Stimulated activated CD8-positive, alpha-beta memory T cell treated with anti-CD3 and anti-CD28 coated beads, Interleukin-15, amount 100 ng/mL, for 1 hour (primary cell): Measurements from ENCODE around the gene C18orf32.
"Not testable (repeated sequence)": the region's sequence is repeated elsewhere in the genome, so short reads cannot be mapped to it uniquely, and the experiment has no call there.

Experiments used
- DNase-seq: peaks from one replicate; pipeline ENCODE4 v3.0.0-alpha.2; 2020; ENCODE audit warnings: low read depth

Gene C18orf32

DNA sequence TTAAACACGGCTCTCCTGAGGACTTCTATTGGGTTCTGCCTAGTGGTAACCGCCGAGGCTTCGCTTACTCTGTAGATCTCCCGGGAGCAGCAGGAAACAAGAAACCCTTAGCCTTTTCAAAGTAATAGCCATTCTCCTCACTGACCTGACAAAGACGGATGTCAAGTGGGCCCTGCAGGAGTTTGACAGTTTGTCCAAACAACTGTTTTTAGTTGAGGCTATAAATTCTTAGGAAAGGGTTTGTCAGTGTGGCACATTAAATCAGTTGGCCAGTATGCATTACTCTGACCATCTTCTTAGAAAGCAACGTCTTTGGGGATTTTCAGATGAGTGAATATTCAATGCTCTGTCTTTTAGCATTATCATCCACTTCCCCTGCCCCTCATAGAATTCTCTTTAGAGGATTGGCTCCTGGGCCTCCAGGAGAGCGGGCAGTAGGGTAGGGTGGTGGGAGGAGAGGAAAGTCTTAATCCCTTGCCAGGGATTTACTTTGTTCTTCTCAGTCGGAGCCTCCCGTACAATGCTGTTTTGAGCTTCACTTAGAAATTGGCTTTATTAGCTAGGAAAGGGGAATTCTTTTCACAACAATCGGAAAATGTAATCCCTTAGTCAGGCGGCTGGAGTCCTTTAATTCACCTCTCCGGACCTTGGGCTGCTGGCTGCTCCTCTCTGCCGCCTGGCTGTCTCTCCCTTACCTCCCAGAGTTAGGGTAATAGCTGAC is 13.3 kb upstream of the C18orf32 start:
- DNase-seq: no peak

DNA sequence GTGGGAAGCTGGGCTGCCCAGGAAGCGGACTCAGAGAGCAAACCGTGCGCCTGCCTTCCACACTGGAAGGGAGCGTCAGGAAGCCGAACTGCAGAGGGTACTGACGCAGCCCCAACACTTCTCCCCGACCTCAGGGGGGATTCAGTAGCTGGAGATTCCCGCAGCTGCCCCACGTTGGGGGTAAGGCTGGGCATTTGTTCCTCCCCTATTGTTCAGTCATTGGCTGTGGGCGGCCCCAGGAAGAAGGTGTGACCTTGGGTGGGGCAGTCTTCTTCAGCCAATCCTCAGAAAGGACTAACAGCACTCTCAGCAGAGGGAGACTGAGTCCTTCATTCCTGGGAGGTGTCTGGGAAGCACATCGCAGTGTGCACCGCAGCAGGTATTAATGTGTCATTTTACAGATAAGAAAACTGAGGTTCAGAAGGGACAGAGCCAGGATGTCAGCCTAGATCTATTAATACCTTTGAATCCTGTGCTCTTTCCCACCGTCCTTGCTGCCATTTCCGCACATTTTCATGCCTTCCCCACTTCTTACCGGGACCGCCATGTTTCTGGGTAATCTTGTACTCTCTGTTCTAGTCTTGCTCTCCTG is 12.1 kb upstream of the C18orf32 start:
- no peak for DNase-seq

DNA sequence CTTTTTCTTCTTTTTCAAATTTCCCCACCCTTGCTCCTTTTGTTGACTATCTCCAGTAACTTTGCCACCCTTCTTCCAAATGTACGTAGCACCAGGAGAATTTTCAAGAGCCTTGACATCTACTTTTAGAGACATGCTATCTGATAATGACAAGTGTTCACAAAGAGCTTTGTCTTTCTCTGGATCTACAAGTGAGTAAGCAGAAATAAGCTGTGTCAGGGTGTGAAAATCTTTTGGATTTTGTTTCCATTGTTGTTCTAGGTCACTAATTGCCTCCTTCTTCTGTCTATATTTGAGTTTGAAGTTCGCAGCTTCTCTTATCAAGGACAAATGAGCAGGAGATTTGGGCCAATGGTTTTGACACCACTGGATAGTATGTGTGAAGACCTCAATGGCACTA is 8.4 kb upstream of the C18orf32 start:
- no peak for DNase-seq

DNA sequence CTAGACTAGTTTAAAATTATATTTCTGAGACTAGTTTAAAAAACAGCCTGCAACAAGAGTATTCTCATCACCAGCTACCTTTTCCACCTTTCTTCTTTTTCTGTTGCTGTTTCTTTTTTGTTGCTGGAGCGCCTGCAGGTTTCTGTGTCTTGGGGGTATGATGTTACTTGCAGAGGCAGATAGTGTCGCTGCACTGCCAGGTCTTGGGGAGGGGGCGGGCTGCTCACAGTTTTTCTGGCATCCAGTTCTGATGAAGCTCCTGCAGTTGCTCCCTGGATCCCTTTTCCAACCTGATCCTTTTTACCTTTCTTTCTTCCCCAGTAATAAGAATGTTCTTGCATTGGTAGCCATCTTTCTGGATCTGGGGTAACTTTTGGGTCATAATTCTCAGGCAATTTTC is 8.0 kb upstream of the C18orf32 start:
- no peak for DNase-seq

DNA sequence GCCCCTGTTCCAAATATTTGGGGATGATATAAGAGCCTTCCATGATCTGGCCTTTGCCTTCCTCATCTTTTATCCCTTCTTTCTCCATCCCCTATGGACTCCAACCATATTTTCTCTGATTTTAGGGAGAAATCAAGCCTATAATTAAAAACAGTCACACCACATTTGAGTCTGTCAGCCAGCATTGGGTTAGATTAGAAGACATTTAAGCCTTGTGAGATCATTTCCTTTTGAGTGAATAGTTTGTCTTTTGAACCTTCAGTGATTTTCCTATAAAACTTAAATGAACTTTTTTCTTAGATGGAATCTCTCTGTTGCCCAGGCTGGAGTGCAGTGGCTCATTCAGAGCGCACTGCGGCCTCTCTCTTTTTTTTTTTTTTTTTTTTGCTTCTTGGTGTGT is 7.6 kb upstream of the C18orf32 start:
- no peak for DNase-seq

DNA sequence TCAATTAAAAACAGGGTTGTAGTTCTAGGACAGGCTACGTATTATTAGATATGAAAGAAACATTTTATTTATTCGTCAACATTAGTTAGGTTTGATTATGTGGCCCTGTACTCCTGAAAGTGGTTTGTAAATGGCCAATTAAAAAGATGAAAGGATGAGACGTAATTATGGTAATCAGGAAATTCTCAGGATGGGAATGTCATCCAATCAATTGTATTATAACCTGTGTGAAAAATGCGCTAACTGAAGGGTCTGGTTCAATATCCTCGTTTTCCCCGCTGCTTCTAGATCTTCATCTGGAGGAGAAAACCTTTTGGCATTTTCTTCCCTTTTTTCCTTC is 5.6 kb upstream of the C18orf32 start:
- no peak for DNase-seq

DNA sequence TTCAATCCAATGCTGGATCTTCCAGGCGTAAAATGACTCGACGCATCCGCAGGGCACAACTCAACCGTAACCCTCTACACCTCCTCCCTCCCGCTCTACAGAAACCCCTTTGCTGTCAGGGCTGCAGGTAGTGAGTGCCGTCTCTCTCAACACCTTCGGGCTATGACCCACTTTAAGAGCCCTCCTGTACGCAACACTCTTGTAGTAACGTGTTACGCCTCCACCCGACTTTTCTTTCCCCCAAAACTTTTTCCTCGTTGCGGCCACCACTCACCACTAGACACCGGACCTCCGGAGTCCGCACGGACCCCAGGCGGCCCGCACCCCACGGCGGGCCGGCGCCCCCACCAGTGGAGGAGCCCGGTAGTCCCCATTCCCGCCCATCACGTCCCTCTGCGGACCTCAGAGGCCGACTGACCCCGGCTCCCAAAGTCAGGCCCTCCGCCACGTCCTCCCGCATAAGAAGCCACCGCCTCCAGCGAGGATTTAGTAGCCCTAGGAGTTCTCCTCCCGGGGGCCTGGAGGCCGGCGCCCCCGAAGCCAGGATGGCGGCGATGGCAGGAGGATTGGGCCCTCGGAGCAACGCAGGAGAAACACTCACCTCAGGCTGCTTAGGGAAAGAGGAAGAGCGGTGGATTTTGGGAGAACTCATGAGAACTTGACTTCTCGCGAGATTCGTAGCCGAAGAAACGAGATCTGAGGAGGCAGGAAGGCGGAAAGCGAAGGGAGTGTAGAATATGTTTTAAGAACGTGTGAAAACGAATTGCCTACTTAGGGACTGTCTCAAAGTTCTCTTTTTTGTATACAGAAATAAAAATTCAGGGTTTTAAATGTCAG is 5.0 kb upstream of the C18orf32 start, which contains the start of gene RPL17:
Gene RPL17, minus strand, starts transcription at position 609 of the 837 bp plus-strand sequence.
- peak; percentile 62 for DNase-seq

DNA sequence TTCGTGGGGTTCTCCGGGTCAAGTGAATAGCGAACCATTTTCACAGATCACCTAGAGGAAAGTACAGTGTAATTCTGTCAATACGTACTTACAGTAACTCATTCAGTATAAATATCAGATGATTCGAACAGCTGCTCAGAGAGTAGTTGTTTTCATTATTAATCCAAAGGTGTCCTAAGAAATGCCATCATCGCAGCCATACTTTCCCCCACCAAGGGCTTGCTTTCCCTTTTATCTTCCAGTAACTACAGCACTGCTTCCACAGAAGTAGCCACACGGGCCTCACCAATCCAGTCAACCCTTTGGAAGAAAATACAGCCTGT is 4.5 kb upstream of the C18orf32 start:
- DNase-seq: no peak

DNA sequence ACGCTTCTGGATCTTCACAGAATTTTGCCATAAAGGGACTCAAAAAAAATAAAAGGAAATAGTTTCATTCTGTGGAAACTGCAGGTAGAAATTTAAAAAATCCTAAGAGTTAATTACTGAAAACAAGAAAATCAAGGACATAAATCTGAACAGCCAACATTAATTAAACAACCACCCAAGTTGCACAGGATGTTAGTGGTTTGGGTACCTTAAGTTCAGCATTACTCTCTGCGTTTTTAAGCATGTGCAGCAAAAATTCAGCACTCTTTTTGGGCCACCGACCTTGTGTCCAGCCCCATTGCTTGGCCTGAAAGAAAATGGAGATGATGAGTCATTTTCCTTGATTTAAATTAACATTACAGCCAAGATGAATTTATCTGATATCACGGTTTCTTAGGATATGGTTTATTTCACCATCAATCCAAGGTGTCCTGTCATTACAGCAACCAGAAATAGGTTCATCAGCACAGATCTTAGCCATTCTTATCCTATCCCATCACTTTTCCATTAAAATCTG is 3.3 kb upstream of the C18orf32 start:
- no peak for DNase-seq

DNA sequence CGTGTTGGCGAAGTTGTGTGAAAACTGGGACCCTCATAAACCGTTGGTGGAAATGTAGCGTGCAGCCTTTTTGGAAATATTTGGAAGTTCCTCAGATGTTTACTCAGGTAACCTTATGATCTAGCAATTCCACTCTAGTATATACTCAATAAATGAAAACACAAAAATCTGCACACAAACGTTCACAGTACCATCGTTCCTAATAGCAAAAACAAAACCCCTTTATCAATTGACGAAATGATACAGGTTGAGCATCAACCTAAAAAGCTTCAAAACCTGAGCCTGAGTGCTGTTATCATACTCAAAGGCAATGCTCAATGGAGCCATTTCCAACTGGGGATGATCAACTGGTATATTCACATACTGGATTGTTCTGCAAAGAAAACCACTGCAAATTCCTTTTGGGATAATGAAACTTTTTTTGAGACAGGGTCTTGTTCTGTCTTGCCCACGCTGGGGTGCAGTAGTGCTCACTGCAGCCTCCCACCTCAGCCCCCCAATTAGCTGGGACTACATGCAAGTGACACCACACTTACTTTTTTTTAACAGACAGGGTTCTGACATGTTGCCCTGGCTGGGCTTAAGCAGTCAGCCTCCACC is 777 bp upstream of the C18orf32 start:
- no peak for DNase-seq

DNA sequence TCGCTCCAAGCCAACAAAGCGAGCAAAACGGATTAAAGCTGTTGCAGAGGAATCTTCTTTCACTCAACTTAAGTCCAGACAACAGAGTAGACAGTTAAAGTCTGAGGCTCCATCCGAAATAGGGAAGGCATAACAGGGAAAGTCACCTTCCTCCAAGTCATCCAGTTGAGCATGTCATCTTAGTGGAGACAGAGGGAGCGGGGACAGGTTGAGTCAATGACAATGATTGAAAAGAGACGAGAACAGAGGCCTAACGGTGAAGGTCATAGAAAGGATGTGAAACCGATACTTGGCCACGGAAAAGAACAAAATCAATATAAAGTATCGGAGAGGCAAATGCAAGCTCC is 455 bp downstream of the C18orf32 start:
- no peak for DNase-seq

DNA sequence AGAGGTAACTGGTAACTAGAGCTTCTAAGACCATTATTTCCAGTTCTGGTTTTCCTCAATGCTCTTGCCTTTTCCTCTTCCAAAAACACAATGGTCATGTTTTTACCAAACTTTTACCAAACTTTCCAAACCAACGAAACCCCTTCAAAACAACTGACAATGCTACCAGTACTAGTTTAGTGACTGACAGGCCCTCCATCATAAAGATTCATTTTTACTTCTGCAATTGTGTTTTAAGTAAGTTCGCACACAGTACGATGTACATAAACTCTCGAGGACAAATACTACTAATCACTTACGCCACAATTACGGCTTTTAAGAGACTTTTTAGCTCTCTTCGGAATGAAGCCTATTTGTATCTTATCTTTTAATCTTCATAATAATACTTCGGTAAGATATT is 900 bp downstream of the C18orf32 start:
- no peak for DNase-seq

DNA sequence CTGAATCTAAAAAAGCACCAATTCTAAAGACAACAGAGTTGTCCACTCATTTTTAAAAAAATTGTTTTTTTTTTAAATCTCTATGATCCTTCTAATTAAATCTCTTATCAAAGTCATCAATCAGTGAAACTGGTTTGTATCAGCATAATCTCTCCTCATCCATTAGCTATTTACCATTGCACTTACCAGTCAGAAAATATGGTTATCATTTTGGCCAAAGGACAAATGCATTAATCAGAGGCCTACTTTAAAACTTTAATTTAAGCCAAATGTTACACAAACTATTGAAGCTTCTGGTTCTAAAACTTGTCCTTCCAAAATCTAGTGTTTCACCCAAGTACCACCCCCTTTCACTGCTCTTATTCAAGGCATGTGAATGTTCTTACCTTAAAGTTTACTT is 3.8 kb downstream of the C18orf32 start:
- no peak for DNase-seq

DNA sequence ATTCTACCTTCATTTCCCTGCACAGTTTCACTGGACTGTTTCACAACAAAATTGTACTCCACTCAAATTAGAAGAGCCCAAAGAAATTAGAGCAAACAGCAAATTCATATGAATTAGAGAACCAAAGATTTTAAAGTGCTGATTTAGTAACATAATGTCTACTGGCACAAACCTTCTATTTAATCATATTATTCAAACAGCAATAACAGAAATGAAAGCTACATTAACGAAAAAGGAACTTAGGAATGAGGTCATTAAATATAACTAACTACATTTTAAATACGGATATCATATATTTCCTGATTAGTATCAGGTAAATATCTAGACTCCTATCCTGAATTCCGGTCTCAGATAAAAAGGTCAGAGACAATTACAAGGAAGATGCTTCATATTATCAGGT is 5.1 kb downstream of the C18orf32 start:
- DNase-seq: no peak

DNA sequence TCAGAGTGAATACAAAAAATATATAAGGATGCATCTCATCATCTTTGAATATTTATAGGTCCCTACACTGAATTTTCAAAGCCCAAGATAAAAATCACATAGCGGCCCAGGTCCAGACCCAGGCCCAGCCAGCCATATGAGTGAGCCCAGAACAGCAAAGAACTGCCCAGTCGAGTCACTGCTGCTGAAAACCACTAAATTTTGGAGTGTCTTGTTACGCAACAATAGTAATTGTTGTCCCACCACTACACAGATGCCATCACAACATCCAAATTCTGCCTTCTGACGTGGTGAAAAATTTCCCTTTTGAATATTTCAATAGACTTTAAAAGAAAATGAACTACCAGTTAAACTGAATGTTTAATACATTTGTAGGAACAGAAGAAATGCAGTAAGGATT is 5.7 kb downstream of the C18orf32 start:
- no peak for DNase-seq

DNA sequence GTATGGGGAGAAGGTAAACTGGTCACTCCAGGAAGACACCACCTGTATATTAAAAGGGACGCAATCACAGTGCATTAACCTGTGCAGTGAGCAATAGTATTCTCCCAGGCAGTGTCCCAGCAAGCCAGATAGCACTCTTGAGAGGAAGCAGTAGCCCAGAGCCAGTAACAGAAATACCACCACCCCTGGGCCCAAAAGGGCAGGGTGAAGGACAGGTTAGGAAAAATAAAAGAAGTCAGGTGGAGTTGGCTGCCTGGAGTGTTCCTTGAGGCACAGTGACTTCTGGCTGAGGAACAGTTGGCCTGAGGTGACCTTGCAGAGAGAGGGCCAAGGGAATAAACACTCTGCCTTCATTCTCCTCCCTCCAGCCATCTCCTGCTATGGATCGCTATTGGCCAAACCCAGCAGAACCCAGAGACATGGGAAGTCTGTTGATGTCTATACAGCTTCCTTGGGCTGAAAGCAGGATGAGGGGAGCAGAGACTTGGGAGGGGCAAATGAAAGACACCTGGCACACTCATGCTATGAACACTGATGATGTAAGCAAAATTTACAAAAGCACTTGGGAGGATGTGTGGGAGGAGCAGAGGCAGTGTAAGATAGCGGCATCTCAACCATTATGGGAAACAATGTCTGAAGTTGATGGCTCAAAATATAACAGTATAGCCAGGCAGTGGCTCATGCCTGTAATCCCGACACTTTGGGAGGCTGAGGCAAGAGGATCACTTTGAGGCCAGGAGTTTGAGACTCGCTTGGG is 7.5 kb downstream of the C18orf32 start:
- DNase-seq: no peak

DNA sequence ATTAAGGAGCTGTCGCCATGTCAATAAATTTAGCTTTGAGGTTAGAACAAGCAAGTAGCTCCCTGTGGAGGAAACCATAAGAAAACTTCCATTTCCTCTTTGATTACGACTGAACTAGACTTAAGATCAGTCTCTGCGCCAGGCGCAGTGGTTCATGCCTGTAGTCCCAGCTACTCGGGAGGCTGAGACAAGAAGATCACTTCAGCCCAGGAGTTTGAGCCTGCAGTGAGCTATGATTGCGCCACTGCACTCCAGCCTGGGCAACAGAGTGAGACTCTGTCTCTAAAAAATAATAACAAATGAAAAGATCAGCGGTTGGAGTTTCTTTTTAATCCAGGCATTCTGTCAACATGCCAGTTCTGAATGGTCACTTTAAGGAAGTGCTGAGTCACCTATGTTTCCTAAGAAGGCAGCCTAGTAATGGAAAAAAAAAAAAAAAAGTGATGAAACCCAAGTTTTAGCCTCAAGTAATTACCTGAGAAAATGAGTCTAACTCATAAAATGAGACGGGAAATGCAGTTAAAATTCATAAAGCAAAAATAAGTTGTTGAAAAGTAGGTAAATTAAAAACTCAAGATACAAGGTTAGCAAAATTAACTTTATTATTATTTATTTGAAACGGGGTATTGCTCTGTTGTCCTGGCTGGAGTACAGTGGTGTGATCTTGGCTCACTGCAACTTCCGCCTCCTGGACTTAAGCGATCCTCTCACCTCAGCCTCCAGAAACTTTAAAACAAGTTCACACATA is 10.2 kb downstream of the C18orf32 start:
- no peak for DNase-seq

DNA sequence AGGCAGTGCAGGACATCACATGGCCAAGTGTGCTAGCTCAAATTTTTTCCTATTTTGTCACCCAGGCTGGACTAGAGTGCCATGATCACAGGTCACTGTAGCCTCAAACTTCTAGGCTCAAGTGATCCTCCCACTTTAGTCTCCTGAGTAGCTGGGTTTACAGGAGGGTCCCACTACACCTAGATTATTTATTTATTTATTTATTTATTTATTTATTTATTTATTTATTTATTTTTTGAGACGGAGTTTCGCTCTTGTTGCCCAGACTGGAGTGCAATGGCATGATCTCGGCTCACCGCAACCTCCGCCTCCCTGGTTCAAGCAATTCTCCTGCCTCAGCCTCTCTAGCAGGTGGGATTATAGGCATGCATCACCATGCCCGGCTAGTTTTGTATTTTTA is 12.1 kb downstream of the C18orf32 start:
- DNase-seq: not testable (repeated sequence)

DNA sequence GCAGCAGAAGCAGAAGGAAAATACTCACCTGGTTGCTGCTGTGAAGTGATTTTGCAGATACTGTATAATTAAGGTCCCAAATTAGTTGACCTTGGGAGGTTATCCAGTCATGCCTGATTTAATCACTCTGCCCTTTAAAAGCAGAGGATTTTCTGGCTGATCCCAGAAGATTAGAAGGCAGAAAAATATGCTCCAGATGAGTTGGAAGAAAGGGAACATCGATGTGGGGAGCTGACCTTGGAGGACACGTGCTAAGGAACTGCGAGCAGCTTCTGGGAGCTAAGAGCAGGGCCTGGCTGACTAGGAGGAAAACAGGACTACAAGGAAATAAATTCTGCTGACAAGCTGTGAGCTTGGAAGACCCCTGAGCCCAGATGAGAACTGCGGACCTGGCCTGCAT is 13.3 kb downstream of the C18orf32 start:
- DNase-seq: no peak

DNA sequence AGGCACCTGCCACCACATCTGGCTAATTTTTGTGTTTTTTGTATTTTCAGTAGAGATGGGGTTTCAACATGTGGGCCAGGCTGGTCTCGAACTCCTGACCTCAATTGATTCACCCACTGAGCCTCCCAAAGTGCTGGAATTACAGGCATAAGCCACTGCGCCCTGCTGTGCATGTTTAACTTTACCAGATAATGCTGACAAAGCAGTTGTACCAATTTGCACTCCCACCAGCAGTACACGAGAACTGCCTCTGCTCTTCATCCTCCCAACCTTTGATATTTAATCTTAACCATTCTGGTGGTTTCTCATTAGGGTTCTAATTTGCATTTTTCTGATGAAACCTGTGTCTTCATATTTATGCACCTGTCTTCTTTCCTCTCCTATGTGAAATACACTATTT is 14.6 kb downstream of the C18orf32 start:
- DNase-seq: no peak

DNA sequence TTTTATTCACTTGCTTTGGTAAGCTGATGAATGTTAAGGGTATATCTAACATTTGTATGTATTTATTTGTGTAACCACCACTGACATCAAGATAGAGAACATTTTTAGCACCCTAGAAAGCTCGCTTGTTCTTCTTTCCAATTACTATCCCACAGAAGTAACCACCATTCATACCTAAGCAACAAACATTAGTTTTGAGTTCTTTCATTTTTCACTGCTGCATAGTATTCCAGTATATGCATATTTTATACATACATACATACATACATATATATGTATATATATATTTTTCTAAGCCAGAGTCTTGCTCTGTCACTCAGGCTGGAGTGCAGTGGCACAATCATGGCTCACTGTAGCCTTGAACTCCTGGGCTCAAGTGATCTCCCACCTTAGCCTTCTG is 15.5 kb downstream of the C18orf32 start:
- DNase-seq: no peak
